ENCODE measurements around the gene SLC11A2. TPM values are rescaled to one million over a fixed set of nuclear protein-coding genes. Genes with fewer than 3 reads are reported as not detected.

The SLC11A2 gene
- polyA plus RNA-seq, 3 donors, result 11.7 to 69.0 (median 14.9) TPM

- H3K4me3 Mint-ChIP-seq, result peak overlapping the region; percentile 94 to 98
- no peak for DNase-seq
- H3K27ac Mint-ChIP-seq, result peak overlapping the region; percentile 95 to 99 (median 97)
- Histone ChIP-seq H3K36me3 (replicated peaks in 1 of 2; ENCODE audit: control insufficient read depth in 1 of 2, insufficient read depth in 2 of 2, low read length in 2 of 2) (no peaks in the 10 kb centered on the region), H2AFZ (ENCODE audit: insufficient read depth, low read depth, low read length, poor library complexity, severe bottlenecking) (no peak overlapping the region), H4K20me1 (ENCODE audit: insufficient read depth, low read length) (peaks cover 38% of the 10 kb centered on the region), H3K4me2 (replicated peaks; ENCODE audit: extremely low read depth, low read length, poor library complexity, severe bottlenecking) (peak overlapping the region; percentile 95), H3K9me3 (replicated peaks in 1 of 2; ENCODE audit: control insufficient read depth in 1 of 2, insufficient read depth in 1 of 2, low read length in 2 of 2) (no peaks in the 10 kb centered on the region), H3K4me1 (ENCODE audit: control insufficient read depth in 1 of 2, insufficient read depth in 2 of 2, low read length in 2 of 2) (peaks cover 53 to 81% of the 10 kb centered on the region in 2 donors), H3K27ac (ENCODE audit: low read depth in 1 of 2, low read length in 2 of 2) (peak overlapping the region; percentile 88 to 90), H3K4me3 (replicated peaks in 1 of 3; ENCODE audit: low read depth in 2 of 3, low read length in 3 of 3) (peak overlapping the region; percentile 8 to 93 (median 49)), H3K9ac (ENCODE audit: insufficient read depth, low read length, poor library complexity, severe bottlenecking) (peak overlapping the region; percentile 58), H3K27me3 (ENCODE audit: control insufficient read depth in 2 of 2, insufficient read depth in 2 of 2, low read length in 2 of 2) (no peaks in the 10 kb centered on the region), H3K79me2 (ENCODE audit: insufficient read depth, low read length) (peaks cover 68% of the 10 kb centered on the region)
- peaks cover 0 to 7% (median 3%) of the 10 kb centered on the region in 7 donors for H3K9me3 Mint-ChIP-seq
- WGBS (ENCODE audit: insufficient coverage), result no CpG with 5 or more reads among the region's 4 CpGs
- intact Hi-C loops (cut with micrococcal nuclease), result loop anchor here in 1 of 2 donors (2.0 to 5.0 kb wide), 2 partner anchors 15 to 97 kb away; a partner anchor contains a TSS
- no peak for TF ChIP-seq CTCF (IDR thresholded peaks at IDR 0.05)
- peaks cover 73% of the 10 kb centered on the region for H3K4me1 Mint-ChIP-seq
- peaks cover 3% of the 10 kb centered on the region in 3 donors for H3K27me3 Mint-ChIP-seq (ENCODE audit: low read depth in 3 of 3)
- peaks cover 2 to 7% of the 10 kb centered on the region in 2 donors for H3K36me3 Mint-ChIP-seq
Measured at GRCh38 chr12:51023625-51024382, 2.4 kb downstream of the SLC11A2 start.

- TF ChIP-seq CTCF (IDR thresholded peaks at IDR 0.05), result no peak
- Mint-ChIP-seq H3K27me3 (ENCODE audit: low read depth in 3 of 3) (peaks cover 0 to 2% (median 2%) of the 10 kb centered on the region in 3 donors), H3K4me1 (peaks cover 58% of the 10 kb centered on the region), H3K27ac (peak overlapping the region; percentile 70 to 93 (median 86)), H3K36me3 (peaks cover 2 to 7% of the 10 kb centered on the region in 2 donors), H3K4me3 (peak overlapping the region; percentile 7 to 82), H3K9me3 (no peaks in the 10 kb centered on the region)
- Histone ChIP-seq H3K27me3 (ENCODE audit: control insufficient read depth in 2 of 2, insufficient read depth in 2 of 2, low read length in 2 of 2) (no peaks in the 10 kb centered on the region), H2AFZ (ENCODE audit: insufficient read depth, low read depth, low read length, poor library complexity, severe bottlenecking) (no peak overlapping the region), H4K20me1 (ENCODE audit: insufficient read depth, low read length) (peaks cover 57% of the 10 kb centered on the region), H3K4me3 (replicated peaks in 1 of 3; ENCODE audit: low read depth in 2 of 3, low read length in 3 of 3) (peak overlapping the region in 2 of 3 experiments; percentile 5 to 47), H3K9ac (ENCODE audit: insufficient read depth, low read length, poor library complexity, severe bottlenecking) (no peak overlapping the region), H3K4me2 (replicated peaks; ENCODE audit: extremely low read depth, low read length, poor library complexity, severe bottlenecking) (peak overlapping the region; percentile 48), H3K36me3 (replicated peaks in 1 of 2; ENCODE audit: control insufficient read depth in 1 of 2, insufficient read depth in 2 of 2, low read length in 2 of 2) (no peaks in the 10 kb centered on the region), H3K4me1 (ENCODE audit: control insufficient read depth in 1 of 2, insufficient read depth in 2 of 2, low read length in 2 of 2) (peaks cover 52 to 69% of the 10 kb centered on the region in 2 donors), H3K27ac (ENCODE audit: low read depth in 1 of 2, low read length in 2 of 2) (peak overlapping the region; percentile 23 to 61), H3K9me3 (replicated peaks in 1 of 2; ENCODE audit: control insufficient read depth in 1 of 2, insufficient read depth in 1 of 2, low read length in 2 of 2) (no peaks in the 10 kb centered on the region), H3K79me2 (ENCODE audit: insufficient read depth, low read length) (peaks cover 89% of the 10 kb centered on the region)
- peak in 1 of 3 donors; percentile 20 for DNase-seq
- WGBS (ENCODE audit: insufficient coverage), result no CpG with 5 or more reads among the region's 1 CpG
- intact Hi-C loops (cut with micrococcal nuclease), result loop anchor here in 1 of 2 donors (5.0 kb wide), 1 partner anchor 94 kb away; a partner anchor contains a TSS
Measured at GRCh38 chr12:51021694-51022093, 4.5 kb downstream of the SLC11A2 start.
